ENCODE results near the gene KCNC3. TPM values are rescaled to one million over a fixed set of nuclear protein-coding genes. Genes with fewer than 3 reads are reported as not detected.

The KCNC3 gene
- total and polyA plus RNA-seq, 2 experiments from 2014 or later = 1.3 to 3.4 TPM

- TF ChIP-seq ZNF114 (CRISPR knock-in tag; IDR thresholded peaks at IDR 0.05) (no peak), EZH2 (IDR thresholded peaks at IDR 0.05; ENCODE audit: low read depth, unreplicated experiment) (no peak), STAT1 (IDR thresholded peaks at IDR 0.05; ENCODE audit: unreplicated experiment) (no peak), REST (IDR thresholded peaks at IDR 0.05; ENCODE audit: unreplicated experiment) (no peak), ZNF331 (CRISPR knock-in tag; IDR thresholded peaks at IDR 0.05; ENCODE audit: low read depth) (no peak), EZH2phosphoT487 (IDR thresholded peaks at IDR 0.05; ENCODE audit: unreplicated experiment) (no peak)
Measured at GRCh38 chr19:50368649-50369570, 39.7 kb upstream of the KCNC3 start (continued).

GRCh38 chr19:50365434-50366306 is 36.5 kb upstream of the KCNC3 start, which contains the start of gene NAPSA:
TSS of gene NAPSA (minus strand) at chr19:50365639. CDS start at chr19:50365621, 18 bp downstream.
- Histone ChIP-seq H2AFZ (no peak within 1 kb of the TSS), H3K4me1 (ENCODE audit: insufficient read depth) (no peaks in the 10 kb centered on the region; the same call in 1 of the 2 replicates), H3K4me2 (no peak within 1 kb of the TSS), H3K36me3 (ENCODE audit: insufficient read depth) (no peaks in the 10 kb centered on the region), H3K27ac (ENCODE audit: low read depth) (no peak within 1 kb of the TSS), H3K4me3 (no peak within 1 kb of the TSS), H4K20me1 (replicated peaks; ENCODE audit: insufficient read depth) (no peaks in the 10 kb centered on the region), H3K79me2 (replicated peaks; ENCODE audit: insufficient read depth) (no peaks in the 10 kb centered on the region), H3K9me2 (ENCODE audit: insufficient read depth) (0 out of 2 replicates have a peak, but pooled peaks cover 3% of the 10 kb centered on the region), H3F3A (replicated peaks; ENCODE audit: low read depth) (peaks cover 3% of the 10 kb centered on the region; the same call in 1 of the 2 replicates), H3K27me3 (ENCODE audit: insufficient read depth) (no peaks in the 10 kb centered on the region)
- Mint-ChIP-seq H3K27me3 (ENCODE audit: insufficient read depth, low read depth, poor library complexity) (peaks cover 5% of the 10 kb centered on the region), H3K4me3 (no peak within 1 kb of the TSS), H3K27ac (no peak within 1 kb of the TSS), H3K36me3 (ENCODE audit: low read depth) (peaks cover 15% of the 10 kb centered on the region), H3K4me1 (peaks cover 5% of the 10 kb centered on the region; the same call in 2 of the 3 replicates), H3K9me3 (peaks cover 61% of the 10 kb centered on the region)
- DNase-seq (ENCODE audit: low spot score) (no peak), ATAC-seq (no peak)
- TF ChIP-seq REST (IDR thresholded peaks at IDR 0.05; ENCODE audit: unreplicated experiment) = no peak
- TF ChIP-seq ZNF114 (CRISPR knock-in tag; IDR thresholded peaks at IDR 0.05) = no peak
